Hepatocyte (in vitro differentiated cells): ENCODE results near the gene COA1.
"Not testable (repeated sequence)": the region's sequence is repeated elsewhere in the genome, so short reads cannot be mapped to it uniquely, and the experiment has no call there.

ENCODE experiments used
- EZH2 ChIP-seq: fragments of 200-600 bp; sonication (generic); IDR thresholded peaks from 2 replicates; pipeline ENCODE4 v1.6.1; 2016; ENCODE audit warnings: antibody characterized with exemption, mild to moderate bottlenecking, borderline replicate concordance
- EZH2phosphoT487 ChIP-seq: fragments of 200-600 bp; sonication (generic); IDR thresholded peaks from one replicate; pipeline ENCODE4 v1.6.1; 2018; ENCODE audit warnings: antibody characterized with exemption, mild to moderate bottlenecking, low read depth, moderate library complexity; ENCODE audit not compliant: unreplicated experiment, severe bottlenecking
- TF ChIP-seq, protein P1 (sequence below): fragments of 200-600 bp; sonication (generic); IDR thresholded peaks from 2 replicates; pipeline ENCODE4 v1.5.1; 2016; ENCODE audit warnings: antibody characterized with exemption, mild to moderate bottlenecking; ENCODE audit not compliant: poor library complexity

- TF ChIP-seq EZH2phosphoT487, EZH2: not testable (repeated sequence)
- TF ChIP-seq, protein P1, sequence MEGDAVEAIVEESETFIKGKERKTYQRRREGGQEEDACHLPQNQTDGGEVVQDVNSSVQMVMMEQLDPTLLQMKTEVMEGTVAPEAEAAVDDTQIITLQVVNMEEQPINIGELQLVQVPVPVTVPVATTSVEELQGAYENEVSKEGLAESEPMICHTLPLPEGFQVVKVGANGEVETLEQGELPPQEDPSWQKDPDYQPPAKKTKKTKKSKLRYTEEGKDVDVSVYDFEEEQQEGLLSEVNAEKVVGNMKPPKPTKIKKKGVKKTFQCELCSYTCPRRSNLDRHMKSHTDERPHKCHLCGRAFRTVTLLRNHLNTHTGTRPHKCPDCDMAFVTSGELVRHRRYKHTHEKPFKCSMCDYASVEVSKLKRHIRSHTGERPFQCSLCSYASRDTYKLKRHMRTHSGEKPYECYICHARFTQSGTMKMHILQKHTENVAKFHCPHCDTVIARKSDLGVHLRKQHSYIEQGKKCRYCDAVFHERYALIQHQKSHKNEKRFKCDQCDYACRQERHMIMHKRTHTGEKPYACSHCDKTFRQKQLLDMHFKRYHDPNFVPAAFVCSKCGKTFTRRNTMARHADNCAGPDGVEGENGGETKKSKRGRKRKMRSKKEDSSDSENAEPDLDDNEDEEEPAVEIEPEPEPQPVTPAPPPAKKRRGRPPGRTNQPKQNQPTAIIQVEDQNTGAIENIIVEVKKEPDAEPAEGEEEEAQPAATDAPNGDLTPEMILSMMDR: not testable (repeated sequence)
These were observed 55.9 kb downstream of the COA1 start for GRCh38 chr7:43673243-43673976.
